ENCODE results near the gene KRT4.

- no peak for TF ChIP-seq EZH2 (IDR thresholded peaks at IDR 0.05)
- TF ChIP-seq, protein P1, sequence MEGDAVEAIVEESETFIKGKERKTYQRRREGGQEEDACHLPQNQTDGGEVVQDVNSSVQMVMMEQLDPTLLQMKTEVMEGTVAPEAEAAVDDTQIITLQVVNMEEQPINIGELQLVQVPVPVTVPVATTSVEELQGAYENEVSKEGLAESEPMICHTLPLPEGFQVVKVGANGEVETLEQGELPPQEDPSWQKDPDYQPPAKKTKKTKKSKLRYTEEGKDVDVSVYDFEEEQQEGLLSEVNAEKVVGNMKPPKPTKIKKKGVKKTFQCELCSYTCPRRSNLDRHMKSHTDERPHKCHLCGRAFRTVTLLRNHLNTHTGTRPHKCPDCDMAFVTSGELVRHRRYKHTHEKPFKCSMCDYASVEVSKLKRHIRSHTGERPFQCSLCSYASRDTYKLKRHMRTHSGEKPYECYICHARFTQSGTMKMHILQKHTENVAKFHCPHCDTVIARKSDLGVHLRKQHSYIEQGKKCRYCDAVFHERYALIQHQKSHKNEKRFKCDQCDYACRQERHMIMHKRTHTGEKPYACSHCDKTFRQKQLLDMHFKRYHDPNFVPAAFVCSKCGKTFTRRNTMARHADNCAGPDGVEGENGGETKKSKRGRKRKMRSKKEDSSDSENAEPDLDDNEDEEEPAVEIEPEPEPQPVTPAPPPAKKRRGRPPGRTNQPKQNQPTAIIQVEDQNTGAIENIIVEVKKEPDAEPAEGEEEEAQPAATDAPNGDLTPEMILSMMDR (IDR thresholded peaks at IDR 0.05) = no peak
Measured at GRCh38 chr12:52771505-52771904, 42.4 kb downstream of the KRT4 start.

All from neural progenitor cell (in vitro differentiated cells).